Measurements from ENCODE around the gene KRTAP12-3. TPM values are rescaled to one million over a fixed set of nuclear protein-coding genes. Genes with fewer than 3 reads are reported as not detected.

The KRTAP12-3 gene
- total and polyA plus RNA-seq, 8 donors: not detected

- H3K27me3 ChIP-seq: peaks cover 0 to 24% (median 12%) of the 10 kb centered on the region in 3 donors
- H3K4me1 ChIP-seq: no peaks in the 10 kb centered on the region
- DNase-seq: no peak
- H3K9me3 ChIP-seq: peaks cover 5 to 28% (median 19%) of the 10 kb centered on the region in 4 donors
- intact Hi-C loops (cut with DNase I; ENCODE audit: low total_unique reads): no loop called here
- H3K27ac ChIP-seq: no peak within 1 kb of the TSS
- TF ChIP-seq EP300 (IDR thresholded peaks at IDR 0.05): no peak
- TF ChIP-seq POLR2A (IDR thresholded peaks at IDR 0.05): no peak
- TF ChIP-seq POLR2AphosphoS5 (IDR thresholded peaks at IDR 0.05): no peak
- no peak for TF ChIP-seq CTCF (IDR thresholded peaks at IDR 0.05)
- WGBS, 5 donors: 34 to 73% (median 66%) methylated on average over 4 to 19 of the region's 19 CpGs
- no peak within 1 kb of the TSS for H3K4me3 ChIP-seq
- H3K36me3 ChIP-seq: no peaks in the 10 kb centered on the region
These were observed 8.9 kb downstream of the KRTAP12-3 start, which contains the start of gene KRTAP12-2 for GRCh38 chr21:44666401-44667320. TSS of gene KRTAP12-2 (minus strand) at chr21:44666927. CDS start at chr21:44666886, 41 bp downstream.

GRCh38 chr21:44667612-44668011 lies 9.9 kb downstream of the KRTAP12-3 start:
- TF ChIP-seq CTCF (IDR thresholded peaks at IDR 0.05): no peak
- TF ChIP-seq POLR2AphosphoS5 (IDR thresholded peaks at IDR 0.05): no peak
- no peak for TF ChIP-seq EP300 (IDR thresholded peaks at IDR 0.05)
- no peak for TF ChIP-seq POLR2A (IDR thresholded peaks at IDR 0.05)
- 44 to 88% (median 71%) methylated on average over 1 of the region's 1 CpG for WGBS, 5 donors
- Histone ChIP-seq H3K36me3 (no peaks in the 10 kb centered on the region), H3K27ac (no peak overlapping the region), H3K27me3 (peaks cover 0 to 24% (median 12%) of the 10 kb centered on the region in 3 donors), H3K4me3 (no peak overlapping the region), H3K9me3 (peaks cover 5 to 38% (median 28%) of the 10 kb centered on the region in 4 donors), H3K4me1 (no peaks in the 10 kb centered on the region)
- DNase-seq: no peak
- intact Hi-C loops (cut with DNase I; ENCODE audit: low total_unique reads): no loop called here

- 57 to 93% (median 77%) methylated on average over 2 to 3 of the region's 3 CpGs for WGBS, 5 donors
- intact Hi-C loops (cut with DNase I; ENCODE audit: low total_unique reads): no loop called here
- Histone ChIP-seq H3K27me3 (peaks cover 0 to 22% (median 12%) of the 10 kb centered on the region in 3 donors), H3K4me1 (no peaks in the 10 kb centered on the region), H3K4me3 (no peak overlapping the region), H3K27ac (no peak overlapping the region), H3K36me3 (no peaks in the 10 kb centered on the region), H3K9me3 (peaks cover 5 to 45% (median 33%) of the 10 kb centered on the region in 4 donors)
- no peak for DNase-seq
- TF ChIP-seq CTCF (IDR thresholded peaks at IDR 0.05) (no peak), POLR2AphosphoS5 (IDR thresholded peaks at IDR 0.05) (no peak), EP300 (IDR thresholded peaks at IDR 0.05) (no peak), POLR2A (IDR thresholded peaks at IDR 0.05) (no peak)
These were observed 13.1 kb downstream of the KRTAP12-3 start for GRCh38 chr21:44670642-44671432.

GRCh38 chr21:44671911-44672310 lies 14.2 kb downstream of the KRTAP12-3 start:
- Histone ChIP-seq H3K4me3 (no peak overlapping the region), H3K27me3 (peaks cover 0 to 15% (median 9%) of the 10 kb centered on the region in 3 donors), H3K36me3 (no peaks in the 10 kb centered on the region), H3K4me1 (no peaks in the 10 kb centered on the region), H3K9me3 (peaks cover 5 to 45% (median 33%) of the 10 kb centered on the region in 4 donors), H3K27ac (no peak overlapping the region)
- no peak for TF ChIP-seq CTCF (IDR thresholded peaks at IDR 0.05)
- no peak for TF ChIP-seq POLR2AphosphoS5 (IDR thresholded peaks at IDR 0.05)
- TF ChIP-seq POLR2A (IDR thresholded peaks at IDR 0.05): no peak
- no peak for TF ChIP-seq EP300 (IDR thresholded peaks at IDR 0.05)
- DNase-seq: no peak
- 93 to 100% (median 95%) methylated on average over 1 of the region's 1 CpG for WGBS, 5 donors
- intact Hi-C loops (cut with DNase I; ENCODE audit: low total_unique reads): no loop called here
